ENCODE data around the gene KCNN3. TPM values are rescaled to one million over a fixed set of nuclear protein-coding genes. Genes with fewer than 3 reads are reported as not detected.
"Not testable (repeated sequence)": the region's sequence is repeated elsewhere in the genome, so short reads cannot be mapped to it uniquely, and the experiment has no call there.

The KCNN3 gene
- total RNA-seq = not detected in 2 replicates

DNA sequence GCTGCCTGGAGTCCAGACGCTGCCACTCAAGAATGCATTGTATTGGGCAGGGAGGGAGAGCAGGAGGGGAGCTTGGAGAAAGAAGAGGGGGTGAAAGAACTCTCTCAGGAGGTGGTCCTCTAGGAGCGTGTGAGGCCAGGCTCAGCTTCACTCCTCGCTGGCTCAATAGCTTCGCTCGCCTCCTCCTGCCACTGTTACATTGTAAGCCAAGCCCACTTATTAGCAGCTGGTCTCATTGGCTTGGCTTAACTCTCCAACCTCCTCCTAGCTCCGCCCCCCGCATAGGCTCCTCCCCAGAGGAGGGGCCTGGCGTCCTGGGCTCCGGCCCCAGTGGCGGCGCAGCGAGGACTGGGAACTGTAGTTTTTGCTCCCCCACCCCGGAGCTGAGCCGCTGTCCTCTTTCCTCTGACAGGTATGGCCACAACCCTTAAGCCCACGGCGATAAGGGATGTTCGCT is at the start of gene KCNN3:
Gene KCNN3, minus strand, starts transcription at position 167 of the 457 bp plus-strand sequence. CDS start 317 bp downstream, outside the sequence.
- peak within 1 kb of the TSS; percentile 34 for H3K4me3 ChIP-seq (ENCODE audit: low read depth, low read length)
- TF ChIP-seq, protein P1, sequence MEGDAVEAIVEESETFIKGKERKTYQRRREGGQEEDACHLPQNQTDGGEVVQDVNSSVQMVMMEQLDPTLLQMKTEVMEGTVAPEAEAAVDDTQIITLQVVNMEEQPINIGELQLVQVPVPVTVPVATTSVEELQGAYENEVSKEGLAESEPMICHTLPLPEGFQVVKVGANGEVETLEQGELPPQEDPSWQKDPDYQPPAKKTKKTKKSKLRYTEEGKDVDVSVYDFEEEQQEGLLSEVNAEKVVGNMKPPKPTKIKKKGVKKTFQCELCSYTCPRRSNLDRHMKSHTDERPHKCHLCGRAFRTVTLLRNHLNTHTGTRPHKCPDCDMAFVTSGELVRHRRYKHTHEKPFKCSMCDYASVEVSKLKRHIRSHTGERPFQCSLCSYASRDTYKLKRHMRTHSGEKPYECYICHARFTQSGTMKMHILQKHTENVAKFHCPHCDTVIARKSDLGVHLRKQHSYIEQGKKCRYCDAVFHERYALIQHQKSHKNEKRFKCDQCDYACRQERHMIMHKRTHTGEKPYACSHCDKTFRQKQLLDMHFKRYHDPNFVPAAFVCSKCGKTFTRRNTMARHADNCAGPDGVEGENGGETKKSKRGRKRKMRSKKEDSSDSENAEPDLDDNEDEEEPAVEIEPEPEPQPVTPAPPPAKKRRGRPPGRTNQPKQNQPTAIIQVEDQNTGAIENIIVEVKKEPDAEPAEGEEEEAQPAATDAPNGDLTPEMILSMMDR (IDR thresholded peaks at IDR 0.05; ENCODE audit: insufficient read depth, low read depth, low read length) = no peak
- DNase-seq (ENCODE audit: low read depth) = peak; percentile 83

DNA sequence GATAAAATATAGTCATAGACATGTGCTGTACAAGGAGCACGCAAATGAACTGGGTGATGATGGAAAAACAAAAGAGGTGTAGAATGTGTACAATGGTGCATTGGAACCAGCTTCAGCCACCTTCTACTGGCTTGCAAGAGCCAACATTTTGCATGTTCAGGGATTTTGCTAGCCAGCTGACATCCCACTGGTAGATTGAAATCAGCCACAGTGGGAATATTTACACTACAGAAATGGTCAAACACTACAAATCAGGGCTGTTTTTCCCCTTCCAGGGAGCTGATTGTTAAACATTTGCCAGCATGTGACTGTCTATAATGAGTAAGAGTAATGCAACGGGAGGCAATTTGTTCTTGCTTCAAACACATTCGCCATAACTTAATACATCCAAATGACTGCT is 43.2 kb upstream of the KCNN3 start:
- TF ChIP-seq, protein P1 (IDR thresholded peaks at IDR 0.05; ENCODE audit: insufficient read depth, low read depth, low read length) = no peak
- DNase-seq (ENCODE audit: low read depth) = no peak

DNA sequence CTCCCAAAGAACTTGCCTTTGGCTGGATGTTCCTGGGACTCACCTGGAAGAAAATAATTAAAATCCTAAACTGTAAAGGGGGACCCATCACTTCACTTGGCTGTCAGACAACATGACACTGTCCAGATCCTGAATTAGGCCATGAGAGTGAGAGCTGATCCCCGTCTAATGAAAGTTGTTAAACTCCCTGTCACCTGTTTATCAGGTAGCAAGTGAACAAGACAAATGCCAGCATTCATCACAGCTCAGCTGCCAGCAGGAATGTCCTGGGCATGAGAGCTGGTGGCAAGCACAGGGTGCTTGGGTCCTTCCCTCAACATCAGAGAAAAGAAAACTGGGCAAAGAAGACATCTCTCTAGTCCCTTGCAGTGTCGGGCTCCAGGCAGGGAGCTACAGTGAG is 42.7 kb upstream of the KCNN3 start:
- TF ChIP-seq, protein P1 (IDR thresholded peaks at IDR 0.05; ENCODE audit: insufficient read depth, low read depth, low read length) = no peak
- no peak for DNase-seq (ENCODE audit: low read depth)
- H3K4me3 ChIP-seq (ENCODE audit: low read depth, low read length) = no peak overlapping the region

More for the DNA sequence above, 43.2 kb upstream of the KCNN3 start:
- H3K4me3 ChIP-seq (ENCODE audit: low read depth, low read length) = no peak overlapping the region

DNA sequence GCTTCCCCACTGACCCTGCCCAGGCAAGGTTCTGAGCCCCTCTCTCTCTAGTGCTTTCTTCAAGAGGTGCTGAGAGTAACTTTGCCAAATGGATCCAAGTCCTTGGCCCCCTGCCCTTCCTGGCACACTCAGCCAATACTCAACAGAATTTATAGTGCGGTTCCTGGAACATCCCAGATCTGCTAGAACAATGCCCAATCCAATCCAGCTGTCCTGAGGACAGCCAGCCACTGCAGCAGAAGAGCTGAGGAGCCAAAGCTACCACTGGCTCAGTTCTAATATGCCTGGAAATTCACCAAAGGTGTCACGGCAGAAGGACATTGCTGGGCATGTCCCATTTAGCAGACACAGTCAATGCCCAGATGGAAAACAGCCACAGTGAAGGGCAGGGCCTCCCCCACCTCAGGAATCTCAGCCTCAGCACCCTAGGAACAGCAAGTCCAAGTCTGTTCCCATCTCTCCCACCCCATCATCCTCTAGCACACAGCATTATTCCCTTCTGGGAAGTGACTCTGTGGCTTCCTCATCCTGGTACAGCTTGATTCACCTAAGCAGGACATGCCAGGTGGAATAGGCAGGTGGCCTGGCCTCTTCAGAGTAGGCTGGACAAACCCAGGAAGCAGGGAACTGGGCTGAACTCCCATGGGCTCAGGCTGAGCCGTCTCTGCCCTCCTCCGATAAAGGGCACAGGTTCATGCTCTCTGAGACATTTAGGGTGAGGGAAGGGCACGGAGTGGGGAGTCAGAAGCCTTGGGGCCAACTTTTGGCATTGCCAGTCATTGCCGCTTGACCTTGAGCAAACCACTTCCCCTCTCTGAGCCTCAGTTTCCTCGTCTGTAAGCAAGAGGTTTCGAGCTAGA is 41.8 kb upstream of the KCNN3 start:
- TF ChIP-seq, protein P1 (IDR thresholded peaks at IDR 0.05; ENCODE audit: insufficient read depth, low read depth, low read length) = no peak
- no peak overlapping the region for H3K4me3 ChIP-seq (ENCODE audit: low read depth, low read length)
- DNase-seq (ENCODE audit: low read depth) = no peak

DNA sequence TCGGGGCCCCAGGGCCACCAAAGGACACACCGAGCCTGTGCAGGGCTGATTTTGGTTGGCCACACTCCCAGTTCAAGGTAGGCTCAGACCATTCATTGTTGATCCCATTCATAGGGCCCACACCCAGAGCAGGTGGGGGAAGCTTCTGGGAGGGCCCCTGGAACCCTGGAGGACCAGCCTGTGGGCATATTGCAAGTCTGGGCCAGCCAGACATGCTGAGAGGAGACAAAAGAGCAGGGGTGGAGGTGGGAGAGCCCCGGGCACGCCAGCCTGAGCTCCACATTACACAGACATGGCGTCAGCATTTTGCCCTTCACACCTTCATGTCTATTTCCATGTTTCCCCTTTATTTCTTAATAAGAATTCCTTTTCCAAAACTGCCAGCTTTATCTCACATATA is 40.8 kb upstream of the KCNN3 start:
- TF ChIP-seq, protein P1 (IDR thresholded peaks at IDR 0.05; ENCODE audit: insufficient read depth, low read depth, low read length) = no peak
- H3K4me3 ChIP-seq (ENCODE audit: low read depth, low read length) = no peak overlapping the region
- DNase-seq (ENCODE audit: low read depth) = no peak

DNA sequence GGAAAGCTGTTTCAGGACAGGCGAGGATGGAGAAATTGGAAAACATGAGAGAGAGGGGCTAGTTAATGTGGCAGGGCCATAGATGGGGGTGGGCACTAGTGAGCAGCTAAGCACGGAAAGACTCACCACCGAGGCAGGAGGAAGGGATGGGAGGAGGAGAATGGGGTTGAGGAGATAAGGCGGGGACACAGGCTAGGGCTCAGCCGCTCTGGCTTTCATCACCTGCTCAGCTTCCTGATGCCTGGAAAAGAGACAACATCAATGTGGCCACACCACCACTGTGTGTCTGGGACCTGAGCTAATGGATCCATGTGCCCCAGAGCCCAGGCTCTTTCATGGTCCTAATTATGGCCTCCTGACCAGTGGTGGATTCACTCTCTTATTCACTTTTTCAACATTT is 38.9 kb upstream of the KCNN3 start:
- no peak for DNase-seq (ENCODE audit: low read depth)
- no peak overlapping the region for H3K4me3 ChIP-seq (ENCODE audit: low read depth, low read length)
- TF ChIP-seq, protein P1 (IDR thresholded peaks at IDR 0.05; ENCODE audit: insufficient read depth, low read depth, low read length) = no peak

DNA sequence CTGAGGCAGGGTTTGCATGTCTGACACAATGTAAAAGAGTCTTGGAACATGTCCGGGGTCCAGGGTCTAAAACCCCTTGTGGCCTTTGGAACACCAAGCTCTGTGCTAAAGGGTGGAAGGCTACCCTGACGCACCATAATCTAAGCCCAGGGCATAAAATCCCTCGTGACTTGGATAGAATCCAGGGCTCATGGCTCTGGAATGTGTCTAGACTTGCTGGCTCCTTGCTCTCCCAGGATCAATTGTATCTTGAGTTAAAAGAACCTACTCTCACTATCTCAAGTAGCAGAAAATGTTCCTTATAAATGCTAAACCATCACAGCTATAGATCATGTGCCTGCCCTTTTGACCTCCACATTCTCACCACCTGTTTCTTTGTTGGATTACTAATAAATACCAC is 38.0 kb upstream of the KCNN3 start:
- not testable (repeated sequence) for DNase-seq (ENCODE audit: low read depth)

More for the DNA sequence above, 38.0 kb upstream of the KCNN3 start:
- H3K4me3 ChIP-seq (ENCODE audit: low read depth, low read length) = not testable (repeated sequence)
